H1 (cell line): Measurements from ENCODE around the gene BMPR1A. TPM values are rescaled to one million over a fixed set of nuclear protein-coding genes. Genes with fewer than 3 reads are reported as not detected.

ENCODE experiments used
- CTCF ChIA-PET: fragments of 300-600 bp; sonication (Branson Sonifier 250); formaldehyde crosslinking; loops from one replicate; lab custom pipeline; 2021; ENCODE audit not compliant: partially characterized antibody; lab: Charles Lee
- POLR2A ChIA-PET: fragments of 300-600 bp; sonication (Branson Sonifier 250); formaldehyde crosslinking; loops from one replicate; lab custom pipeline; 2021; ENCODE audit warnings: inconsistent platforms; ENCODE audit not compliant: partially characterized antibody; lab: Charles Lee
- DNase-seq, 2 experiments: peaks; one replicate each; pipeline versions ENCODE4 v3.0.0 to v3.0.0-alpha.2; 2010 to 2022; ENCODE audit warnings: low spot score in 2 of 2, low read depth in 1 of 2, mixed read lengths in 1 of 2
- FAIRE-seq: peaks from 2 replicates; lab custom pipeline; 2011; peaks lifted over from hg19 to GRCh38; lab: Jason Lieb, UNC
- H2AFZ ChIP-seq: 2 replicates; pipeline ENCODE4 v1.8.1; 2012; ENCODE audit warnings: low read length, inconsistent platforms
- H2AK5ac ChIP-seq: 2 replicates; pipeline ENCODE4 v1.6.1; 2013; ENCODE audit warnings: low read depth, low read length
- H2BK120ac ChIP-seq: replicated peaks from 2 replicates; pipeline ENCODE3; 2013; ENCODE audit warnings: low read depth, low read length, inconsistent platforms
- H2BK12ac ChIP-seq: 2 replicates; pipeline ENCODE4 v1.6.1; 2013; ENCODE audit warnings: low read depth, low read length
- H2BK15ac ChIP-seq: 2 replicates; pipeline ENCODE4 v1.6.1; 2013; ENCODE audit warnings: low read length
- H2BK20ac ChIP-seq: 2 replicates; pipeline ENCODE4 v1.6.1; 2013; ENCODE audit warnings: low read length
- H2BK5ac ChIP-seq: 2 replicates; pipeline ENCODE4 v1.6.1; 2013; ENCODE audit warnings: low read depth, low read length
- H3K14ac ChIP-seq: 2 replicates; pipeline ENCODE4 v1.6.1; 2013; ENCODE audit warnings: inconsistent platforms; ENCODE audit not compliant: insufficient read length
- H3K18ac ChIP-seq: 2 replicates; pipeline ENCODE4 v1.6.1; 2013; ENCODE audit warnings: low read length; ENCODE audit errors: extremely low read depth
- H3K23ac ChIP-seq: 2 replicates; pipeline ENCODE4 v1.6.1; 2013; ENCODE audit warnings: inconsistent platforms; ENCODE audit not compliant: insufficient read length
- H3K23me2 ChIP-seq: 2 replicates; pipeline ENCODE4 v1.6.1; 2013; ENCODE audit warnings: low read depth, low read length
- H3K27ac ChIP-seq: 2 replicates; pipeline ENCODE4 v1.6.1; 2011; ENCODE audit warnings: low read depth, low read length, inconsistent platforms
- H3K27me3 ChIP-seq, 4 experiments: replicated peaks in 1 of 4; 1 replicate in 1 of 4; 2 replicates in 3 of 4; pipeline versions ENCODE4 v1.6.1 to v1.8.1; 2011 to 2013; ENCODE audit warnings: low read length in 3 of 4, mild to moderate bottlenecking in 3 of 4, inconsistent platforms in 2 of 4, mixed read lengths in 2 of 4, moderate library complexity in 1 of 4; ENCODE audit not compliant: control insufficient read depth in 3 of 4, insufficient read depth in 3 of 4; ENCODE audit errors: extremely low read depth in 1 of 4
- H3K36me3 ChIP-seq, 4 experiments: 2 replicates each; pipeline versions ENCODE4 v1.6.1 to v1.8.1; 2011 to 2013; ENCODE audit warnings: mild to moderate bottlenecking in 4 of 4, low read length in 3 of 4, moderate library complexity in 2 of 4, control low read depth in 1 of 4, inconsistent platforms in 1 of 4; ENCODE audit not compliant: insufficient read depth in 4 of 4, control insufficient read depth in 2 of 4
- H3K4ac ChIP-seq: replicated peaks from 2 replicates; pipeline ENCODE3; 2013; ENCODE audit warnings: low read length, low read depth, mixed read lengths, inconsistent platforms; ENCODE audit not compliant: insufficient read length
- H3K4me1 ChIP-seq, 4 experiments: replicated peaks in 1 of 4; 1 replicate in 1 of 4; 2 replicates in 3 of 4; pipeline versions ENCODE4 v1.6.1 to v1.8.1; 2011 to 2013; ENCODE audit warnings: low read length in 3 of 4, inconsistent platforms in 2 of 4, mixed read lengths in 1 of 4; ENCODE audit not compliant: insufficient read depth in 4 of 4, control insufficient read depth in 3 of 4
- H3K4me2 ChIP-seq, 2 experiments: 2 replicates each; pipeline versions ENCODE4 v1.6.1 to v1.8.1; 2011 to 2013; ENCODE audit warnings: low read depth in 2 of 2, low read length in 2 of 2, control low read depth in 1 of 2, inconsistent platforms in 1 of 2, mild to moderate bottlenecking in 1 of 2; ENCODE audit not compliant: insufficient read depth in 1 of 2
- H3K4me3 ChIP-seq, 4 experiments: fragments of 200-600, 300-600 bp in 1 of 4; sonication (generic), shearing (Covaris generic), sonication (Bioruptor Twin) in 1 of 4; 2 replicates each; pipeline versions ENCODE4 v1.5.1 to v1.8.1; 2011 to 2016; ENCODE audit warnings: low read length in 4 of 4, low read depth in 3 of 4, control low read depth in 2 of 4, inconsistent platforms in 2 of 4, mild to moderate bottlenecking in 2 of 4, mixed read lengths in 1 of 4, moderate library complexity in 1 of 4; ENCODE audit not compliant: insufficient read depth in 2 of 4; ENCODE audit errors: extremely low read depth in 1 of 4
- H3K56ac ChIP-seq: replicated peaks from 2 replicates; pipeline ENCODE3; 2013; ENCODE audit warnings: low read depth, mild to moderate bottlenecking, mixed read lengths, low read length, inconsistent platforms; ENCODE audit not compliant: insufficient read length
- H3K79me1 ChIP-seq: 2 replicates; pipeline ENCODE4 v1.6.1; 2013; ENCODE audit warnings: low read depth, low read length, control low read depth
- H3K79me2 ChIP-seq, 2 experiments: 2 replicates each; pipeline versions ENCODE4 v1.6.1 to v1.8.1; 2012 to 2013; ENCODE audit warnings: low read length in 2 of 2, mild to moderate bottlenecking in 2 of 2, inconsistent platforms in 1 of 2; ENCODE audit not compliant: insufficient read depth in 2 of 2, control insufficient read depth in 1 of 2
- H3K9ac ChIP-seq, 4 experiments: replicated peaks in 1 of 4; 1 replicate in 1 of 4; 2 replicates in 3 of 4; pipeline versions ENCODE4 v1.6.1 to v1.8.1; 2011 to 2013; ENCODE audit warnings: low read depth in 3 of 4, low read length in 3 of 4, control low read depth in 2 of 4, mild to moderate bottlenecking in 2 of 4, moderate library complexity in 2 of 4, inconsistent platforms in 1 of 4; ENCODE audit errors: extremely low read depth in 1 of 4
- H3K9me3 ChIP-seq, 2 experiments: 2 replicates each; pipeline versions ENCODE4 v1.6.1 to v1.8.1; 2012 to 2013; ENCODE audit warnings: mild to moderate bottlenecking in 2 of 2, moderate library complexity in 2 of 2, control low read depth in 1 of 2, inconsistent platforms in 1 of 2, low read depth in 1 of 2, low read length in 1 of 2, mixed read lengths in 1 of 2; ENCODE audit not compliant: insufficient read depth in 2 of 2
- H4K20me1 ChIP-seq, 2 experiments: replicated peaks in 1 of 2; 2 replicates each; pipeline versions ENCODE3 to v1.8.1; 2011 to 2013; ENCODE audit warnings: inconsistent platforms in 2 of 2, low read length in 2 of 2, mild to moderate bottlenecking in 1 of 2; ENCODE audit not compliant: insufficient read depth in 2 of 2, control insufficient read depth in 1 of 2
- H4K5ac ChIP-seq: 2 replicates; pipeline ENCODE4 v1.6.1; 2013; ENCODE audit warnings: low read length, low read depth, mixed read lengths, inconsistent platforms; ENCODE audit not compliant: insufficient read length
- H4K8ac ChIP-seq: 2 replicates; pipeline ENCODE4 v1.8.0; 2013; ENCODE audit warnings: mild to moderate bottlenecking, moderate library complexity, low read length, inconsistent platforms; ENCODE audit not compliant: insufficient read depth; ENCODE audit errors: extremely low read depth
- H4K91ac ChIP-seq: replicated peaks from 2 replicates; pipeline ENCODE3; 2013; ENCODE audit warnings: low read length, mixed read lengths, inconsistent platforms; ENCODE audit not compliant: insufficient read length
- BCL11A ChIP-seq, 2 experiments: IDR thresholded peaks; one replicate each; pipeline ENCODE4 v1.6.1; 2011; ENCODE audit warnings: low read depth in 2 of 2, low read length in 2 of 2, mild to moderate bottlenecking in 2 of 2
- CREB1 ChIP-seq: IDR thresholded peaks from 2 replicates; pipeline ENCODE4 v1.6.1; 2012; ENCODE audit warnings: inconsistent platforms
- HDAC2 ChIP-seq, 2 experiments: fragments of 300-600 bp in 1 of 2; sonication (generic) in 1 of 2; IDR thresholded peaks; 2 replicates each; pipeline ENCODE4 v1.6.1; 2011 to 2012; ENCODE audit warnings: low read depth in 2 of 2, low read length in 2 of 2, mild to moderate bottlenecking in 2 of 2, moderate library complexity in 2 of 2, borderline replicate concordance in 1 of 2, inconsistent platforms in 1 of 2
- JUND ChIP-seq: IDR thresholded peaks from 2 replicates; pipeline ENCODE4 v1.6.1; 2011; ENCODE audit warnings: mild to moderate bottlenecking, improper control_type of control experiment, low read length
- POLR2A ChIP-seq, 2 experiments: IDR thresholded peaks; 1 replicate in 1 of 2; 2 replicates in 1 of 2; pipeline ENCODE4 v1.6.1; 2011; ENCODE audit warnings: low read depth in 2 of 2, low read length in 2 of 2, mild to moderate bottlenecking in 2 of 2; ENCODE audit errors: control extremely low read depth in 1 of 2
- RFX5 ChIP-seq: IDR thresholded peaks from 2 replicates; pipeline ENCODE4 v1.6.1; 2011; ENCODE audit warnings: low read depth, low read length, improper control_type of control experiment, borderline replicate concordance
- TEAD4 ChIP-seq: IDR thresholded peaks from 2 replicates; pipeline ENCODE4 v1.6.1; 2012; ENCODE audit warnings: low read depth, low read length, inconsistent platforms, mixed read lengths
- ZNF274 ChIP-seq: IDR thresholded peaks from 2 replicates; pipeline ENCODE4 v1.7.0; 2012; ENCODE audit warnings: low read length, borderline replicate concordance; ENCODE audit errors: extremely low read depth
- WGBS, 2 experiments: shearing (Covaris generic) in 1 of 2; methylation state at CpG; one replicate each; pipeline versions ENCODE4 v1.1.6 to v1.1.7; 2013 to 2015; ENCODE audit warnings: low lambda C conversion rate in 2 of 2, mixed read lengths in 2 of 2, inconsistent platforms in 1 of 2, low coverage in 1 of 2, missing lambda C conversion rate in 1 of 2; ENCODE audit not compliant: insufficient replicate concordance in 2 of 2, insufficient coverage in 1 of 2, insufficient read length in 1 of 2; ENCODE audit errors: extremely low coverage in 1 of 2, missing lambda C conversion rate in 1 of 2; 5-methylcytosine and 5-hydroxymethylcytosine counted together
- polyA plus RNA-seq, 7 experiments: library from polyadenylated mRNA; depleted of rRNA in 3 of 7; stranded (reverse) in 5 of 7; unstranded in 2 of 7; fragments of >200 nt in 5 of 7; fragments of 200-250 nt in 2 of 7; gene quantifications; 1 replicate in 5 of 7; 2 replicates in 1 of 7; 4 replicates in 1 of 7; pipeline versions ENCODE4 v1.2.1 to v1.2.3, GENCODE V29; 2011 to 2013; ENCODE audit warnings: missing spikeins in 2 of 7, mixed read lengths in 2 of 7
- total RNA-seq: library from RNA; stranded (reverse); fragmentation: NEBNext Ultra II Directional; extraction: Animal tissue kit (Norgen Biotek cat#: 25700); gene quantifications from 2 replicates; pipeline ENCODE4 v1.2.1, GENCODE V29; 2021

Gene BMPR1A
- total and polyA plus RNA-seq, 2 of the 8 experiments (the other 6 are each of a cell fraction or from before 2014, with no cell fraction given) = 34.4 to 129 TPM

DNA sequence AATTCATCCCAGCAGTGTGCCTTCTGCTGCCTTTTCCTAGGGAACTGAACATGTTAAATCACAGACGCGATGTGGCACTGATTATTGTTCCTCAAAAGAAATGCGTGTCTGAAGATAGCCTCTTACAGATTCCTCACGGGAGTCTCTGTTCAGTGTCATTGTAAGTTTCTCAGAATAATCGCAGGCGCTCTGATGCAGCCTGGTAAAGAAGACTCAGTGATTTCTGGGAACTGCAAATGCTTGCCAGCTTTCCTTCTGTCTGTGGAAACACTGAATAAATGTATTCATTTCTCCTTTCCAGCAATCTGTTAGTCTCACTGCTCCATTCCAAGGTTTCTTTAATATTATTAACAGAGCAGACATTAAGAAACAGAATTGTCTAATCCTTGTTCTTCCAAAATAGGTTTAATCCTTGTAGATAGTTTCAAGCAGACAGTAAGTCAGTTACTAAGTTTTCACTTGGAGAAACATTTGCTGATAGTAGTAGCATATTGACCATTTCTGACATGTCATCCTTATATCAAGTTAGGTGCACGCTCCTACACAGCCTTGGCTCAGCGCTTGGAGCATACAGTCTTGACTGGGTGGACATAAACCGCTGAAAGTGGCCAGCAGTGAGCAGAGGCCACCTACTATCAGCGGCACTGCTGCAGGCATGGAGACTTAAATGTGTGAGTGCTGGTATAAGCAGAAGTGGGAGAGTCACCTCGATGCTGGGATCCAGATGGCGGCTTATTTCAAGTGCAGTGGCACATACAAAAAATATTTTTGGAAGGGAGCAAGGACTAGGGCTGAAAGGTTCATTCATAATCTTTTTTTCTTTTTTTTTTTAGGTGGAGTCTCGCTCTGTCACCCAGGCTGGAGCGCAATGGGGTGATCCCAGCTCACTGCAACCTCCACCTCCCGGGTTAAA is 173.3 kb downstream of the BMPR1A start:
- Histone ChIP-seq H3K4me3 (no peak overlapping the region), H3K14ac (no peak overlapping the region), H3K9me3 (no peaks in the 10 kb centered on the region), H2BK120ac (no peak overlapping the region), H3K36me3 (peaks cover 0 to 46% (median 16%) of the 10 kb centered on the region in 4 experiments; a peak in 7 of 8 replicates), H3K18ac (no peak overlapping the region), H2BK12ac (no peak overlapping the region), H3K4ac (no peak overlapping the region), H3K79me1 (no peaks in the 10 kb centered on the region), H3K27me3 (no peaks in the 10 kb centered on the region), H3K23me2 (no peaks in the 10 kb centered on the region), H4K8ac (no peak overlapping the region; the same call in 1 of the 2 replicates), H2BK20ac (no peak overlapping the region), H4K91ac (no peak overlapping the region), H4K20me1 (no peaks in the 10 kb centered on the region), H3K4me2 (no peak overlapping the region), H3K4me1 (no peaks in the 10 kb centered on the region), H3K79me2 (no peaks in the 10 kb centered on the region), H2BK5ac (no peak overlapping the region), H3K9ac (no peak overlapping the region), H2BK15ac (no peak overlapping the region), H4K5ac (no peak overlapping the region), H3K56ac (no peak overlapping the region), H3K27ac (no peak overlapping the region), H2AK5ac (no peak overlapping the region), H2AFZ (no peak overlapping the region), H3K23ac (no peak overlapping the region)
- no peak for FAIRE-seq
- 91% methylated on average over 15 of the region's 15 CpGs; no CpG with 5 or more reads in 1 of the 2 experiments for WGBS, 2 experiments
- no peak for DNase-seq
- POLR2A ChIA-PET = no interaction called here
- peak in 1 of 2 experiments; percentile 26; a peak in 1 of 3 replicates for TF ChIP-seq POLR2A (IDR thresholded peaks at IDR 0.05; ENCODE audit: control extremely low read depth in 1 of 2, low read depth in 2 of 2, low read length in 2 of 2)
- TF ChIP-seq CREB1 = no peak
- TF ChIP-seq ZNF274 = no peak
- TF ChIP-seq RFX5 = no peak
- TF ChIP-seq TEAD4 = no peak
- no peak for TF ChIP-seq JUND
- TF ChIP-seq HDAC2 (IDR thresholded peaks at IDR 0.05; ENCODE audit: borderline replicate concordance in 1 of 2, low read depth in 2 of 2, low read length in 2 of 2) = no peak
- TF ChIP-seq BCL11A (IDR thresholded peaks at IDR 0.05; ENCODE audit: low read depth in 2 of 2, low read length in 2 of 2) = no peak
- CTCF ChIA-PET = interaction anchor here (0.6 to 2.4 kb wide), 4 partner anchors 9 to 140 kb away, joined by 3 to 8 read pairs (median 5); no protein-coding TSS in a partner anchor
